Fibroblast of skin of left quadriceps (primary cell): ENCODE measurements around the gene SFN.
"Not testable (repeated sequence)": the region's sequence is repeated elsewhere in the genome, so short reads cannot be mapped to it uniquely, and the experiment has no call there.

Experiments
- DNase-seq, 2 experiments: peaks; one replicate each; pipeline ENCODE4 v3.0.0-alpha.2; 2013; ENCODE audit warnings: low read depth in 2 of 2

The SFN gene

GRCh38 chr1:26839339-26839722, 23.6 kb upstream of the SFN start:
- no peak for DNase-seq

GRCh38 chr1:26839779-26840178, 23.2 kb upstream of the SFN start:
- DNase-seq, result no peak

- DNase-seq, result no peak
Observed at GRCh38 chr1:26844424-26845196, 18.3 kb upstream of the SFN start.

- DNase-seq, result not testable (repeated sequence)
Observed at GRCh38 chr1:26847826-26848225, 15.1 kb upstream of the SFN start.

- no peak for DNase-seq
Observed at GRCh38 chr1:26848499-26848898, 14.4 kb upstream of the SFN start.

- DNase-seq, result no peak
Observed at GRCh38 chr1:26848941-26849774, 13.8 kb upstream of the SFN start.

GRCh38 chr1:26851106-26851684, 11.8 kb upstream of the SFN start:
- no peak for DNase-seq

- DNase-seq, result no peak
Observed at GRCh38 chr1:26852701-26853100, 10.2 kb upstream of the SFN start.

- DNase-seq, result peak; percentile 33 to 38
Observed at GRCh38 chr1:26853156-26853555, 9.8 kb upstream of the SFN start.

- DNase-seq, result no peak
Observed at GRCh38 chr1:26853600-26853999, 9.3 kb upstream of the SFN start.

GRCh38 chr1:26854906-26855305, 8.0 kb upstream of the SFN start:
- no peak for DNase-seq

GRCh38 chr1:26855636-26856035, 7.3 kb upstream of the SFN start:
- DNase-seq, result no peak

- DNase-seq, result no peak
Observed at GRCh38 chr1:26856181-26856580, 6.8 kb upstream of the SFN start.

- DNase-seq, result no peak
Observed at GRCh38 chr1:26856604-26857469, 6.1 kb upstream of the SFN start.

- DNase-seq, result no peak
Observed at GRCh38 chr1:26857473-26858060, 5.4 kb upstream of the SFN start.

GRCh38 chr1:26858160-26858559, 4.8 kb upstream of the SFN start:
- DNase-seq, result no peak

GRCh38 chr1:26858891-26859640, 3.9 kb upstream of the SFN start:
- DNase-seq, result no peak

- DNase-seq, result no peak
Observed at GRCh38 chr1:26861286-26861701, 1.7 kb upstream of the SFN start.

GRCh38 chr1:26861889-26862378, 1.0 kb upstream of the SFN start:
- DNase-seq, result no peak

GRCh38 chr1:26863685-26864077, 732 bp downstream of the SFN start:
- DNase-seq, result no peak
